IMR-90 (cell line): ENCODE measurements around the gene KCNK7. TPM values are rescaled to one million over a fixed set of nuclear protein-coding genes. Genes with fewer than 3 reads are reported as not detected.

Source experiments
- ATAC-seq: fragments of 200-7000 bp; cut with Tn5 transposase; 2 replicates; pipeline ENCODE4 v1.9.1; 2020; ENCODE audit warnings: low read depth, mild to moderate bottlenecking, moderate library complexity
- BruUV-seq: library from RNA; stranded (reverse); fragments of 400-500 nt; replicated peaks from 2 replicates; lab custom pipeline; 2021; lab: Mats Ljungman, UMichigan
- CTCF ChIA-PET: fragments of 300-600 bp; formaldehyde crosslinking; extraction: SDS; loops from one replicate; lab custom pipeline; 2021; ENCODE audit warnings: antibody characterized with exemption; lab: Yijun Ruan, JAX
- POLR2A ChIA-PET: fragments of 300-600 bp; sonication (Branson Sonifier 250); formaldehyde crosslinking; loops from one replicate; lab custom pipeline; 2022; ENCODE audit warnings: antibody characterized with exemption; ENCODE audit not compliant: unreplicated experiment; lab: Charles Lee
- DNase-seq: peaks from one replicate; pipeline ENCODE4 v3.0.0; 2013
- H2AFZ ChIP-seq: replicated peaks from 2 replicates; pipeline ENCODE3; 2013; ENCODE audit warnings: low read length, mild to moderate bottlenecking; ENCODE audit not compliant: poor library complexity
- H2AK5ac ChIP-seq: 2 replicates; pipeline ENCODE4 v1.6.1; 2013; ENCODE audit warnings: low read depth, low read length, inconsistent platforms
- H2AK9ac ChIP-seq: replicated peaks from 2 replicates; pipeline ENCODE3; 2013; ENCODE audit warnings: mild to moderate bottlenecking, low read depth, low read length, moderate library complexity; ENCODE audit not compliant: poor library complexity
- H2BK120ac ChIP-seq: 2 replicates; pipeline ENCODE4 v1.6.1; 2013; ENCODE audit warnings: low read depth, low read length, inconsistent platforms
- H2BK15ac ChIP-seq: 3 replicates; pipeline ENCODE4 v1.6.1; 2013; ENCODE audit warnings: low read depth, low read length, inconsistent platforms
- H2BK20ac ChIP-seq: 2 replicates; pipeline ENCODE4 v1.6.1; 2013; ENCODE audit warnings: low read depth, mild to moderate bottlenecking, inconsistent platforms, low read length, moderate library complexity
- H2BK5ac ChIP-seq: 2 replicates; pipeline ENCODE4 v1.6.1; 2013; ENCODE audit warnings: mild to moderate bottlenecking, low read depth, low read length, inconsistent platforms; ENCODE audit not compliant: poor library complexity, severe bottlenecking
- H3K14ac ChIP-seq: replicated peaks from 2 replicates; pipeline ENCODE4 v1.6.1; 2013; ENCODE audit warnings: low read depth, low read length, inconsistent platforms
- H3K18ac ChIP-seq: 2 replicates; pipeline ENCODE4 v1.6.1; 2013; ENCODE audit warnings: low read depth, low read length, control low read depth
- H3K23ac ChIP-seq: 2 replicates; pipeline ENCODE4 v1.6.1; 2013; ENCODE audit warnings: low read depth, low read length, inconsistent platforms
- H3K27ac ChIP-seq: 2 replicates; pipeline ENCODE4 v1.5.1; 2013; ENCODE audit warnings: mild to moderate bottlenecking, control low read depth, low read length; ENCODE audit not compliant: insufficient read depth
- H3K27me3 ChIP-seq: 2 replicates; pipeline ENCODE4 v1.6.1; 2013; ENCODE audit warnings: low read length; ENCODE audit not compliant: control insufficient read depth, insufficient read depth
- H3K36me3 ChIP-seq: 2 replicates; pipeline ENCODE4 v1.6.1; 2013; ENCODE audit warnings: low read length, mixed read lengths; ENCODE audit not compliant: control insufficient read depth, insufficient read depth
- H3K4ac ChIP-seq: 2 replicates; pipeline ENCODE4 v1.6.1; 2013; ENCODE audit warnings: low read depth, low read length, inconsistent platforms
- H3K4me1 ChIP-seq: 2 replicates; pipeline ENCODE4 v1.6.1; 2013; ENCODE audit warnings: low read length, mixed read lengths; ENCODE audit not compliant: control insufficient read depth, insufficient read depth
- H3K4me2 ChIP-seq: 2 replicates; pipeline ENCODE4 v1.6.1; 2013; ENCODE audit warnings: low read depth, mild to moderate bottlenecking, control low read depth, low read length, moderate library complexity
- H3K4me3 ChIP-seq: 2 replicates; pipeline ENCODE4 v1.5.1; 2013; ENCODE audit warnings: low read depth, mild to moderate bottlenecking, control low read depth, low read length, moderate library complexity; ENCODE audit not compliant: insufficient read depth
- H3K56ac ChIP-seq: 2 replicates; pipeline ENCODE4 v1.6.1; 2013; ENCODE audit warnings: low read length, inconsistent platforms; ENCODE audit not compliant: insufficient read depth; ENCODE audit errors: extremely low read depth
- H3K79me1 ChIP-seq, 2 experiments: 2 replicates each; pipeline ENCODE4 v1.6.1; 2013; ENCODE audit warnings: low read length in 2 of 2, inconsistent platforms in 1 of 2, low read depth in 1 of 2
- H3K9ac ChIP-seq: 2 replicates; pipeline ENCODE4 v1.6.1; 2013; ENCODE audit warnings: low read depth, low read length, control low read depth
- H3K9me1 ChIP-seq: 2 replicates; pipeline ENCODE4 v1.6.1; 2013; ENCODE audit warnings: low read length, inconsistent platforms; ENCODE audit not compliant: insufficient read depth
- H3K9me3 ChIP-seq: 2 replicates; pipeline ENCODE4 v1.6.1; 2013; ENCODE audit warnings: low read length; ENCODE audit not compliant: control insufficient read depth, insufficient read depth
- H4K20me1 ChIP-seq: 2 replicates; pipeline ENCODE4 v1.6.1; 2013; ENCODE audit warnings: low read length, inconsistent platforms; ENCODE audit not compliant: insufficient read depth
- H4K5ac ChIP-seq: 2 replicates; pipeline ENCODE4 v1.6.1; 2013; ENCODE audit warnings: mild to moderate bottlenecking, low read depth, low read length, control low read depth
- H4K8ac ChIP-seq, 2 experiments: 2 replicates each; pipeline ENCODE4 v1.6.1; 2013; ENCODE audit warnings: low read depth in 2 of 2, low read length in 2 of 2, control low read depth in 1 of 2, inconsistent platforms in 1 of 2
- H4K91ac ChIP-seq: 2 replicates; pipeline ENCODE4 v1.6.1; 2013; ENCODE audit warnings: low read depth, low read length, inconsistent platforms; ENCODE audit not compliant: insufficient read depth
- RAD21 ChIP-seq: IDR thresholded peaks from 2 replicates; pipeline ENCODE4 v1.6.1; 2012; ENCODE audit warnings: low read length, improper control_type of control experiment
- WGBS, 2 experiments: methylation state at CpG; one replicate each; pipeline versions ENCODE4 v1.1.5 to v1.1.7; 2013; ENCODE audit warnings: missing lambda C conversion rate in 2 of 2; ENCODE audit not compliant: insufficient read length in 1 of 2; ENCODE audit errors: extremely low coverage in 2 of 2; 5-methylcytosine and 5-hydroxymethylcytosine counted together
- dilution Hi-C: fragments of 300-500 bp; cut with HindIII; formaldehyde crosslinking; loops from one replicate; pipeline ENCODE4 v1.14.3; 2018; ENCODE audit warnings: low sequenced_read_pairs; ENCODE audit not compliant: unreplicated experiment
- in situ Hi-C: fragments of 300-500 bp; cut with MboI; formaldehyde crosslinking; loops from 3 replicates; pipeline ENCODE4 v1.14.3; 2019; ENCODE audit warnings: low sequenced_read_pairs, inconsistent platforms, mixed read lengths
- intact Hi-C: fragments of 100-400 bp; cut with micrococcal nuclease; formaldehyde crosslinking; loops from 2 replicates; pipeline ENCODE4 v1.10.0; 2022
- polyA plus RNA-seq, 3 experiments: library from polyadenylated mRNA; depleted of rRNA; stranded (reverse); fragments of >200 nt; gene quantifications; 2 replicates each; pipeline ENCODE4 v1.2.3, GENCODE V29; 2012; ENCODE audit warnings: low replicate concordance in 1 of 3
- total RNA-seq: library from RNA; depleted of rRNA; stranded (reverse); fragments of >200 nt; gene quantifications from 2 replicates; pipeline ENCODE4 v1.2.3, GENCODE V29; 2012

KCNK7 gene
- total and polyA plus RNA-seq, 2 of the 4 experiments (the other 2 are of a cell fraction): 0.09 TPM; not detected in 1

GRCh38 chr11:65546217-65546958 is 49.2 kb downstream of the KCNK7 start:
- Histone ChIP-seq H3K27ac (no peak overlapping the region), H4K91ac (no peak overlapping the region), H4K8ac (no peak overlapping the region), H3K4me1 (peaks cover 2% of the 10 kb centered on the region; the same call in 1 of the 2 replicates), H3K23ac (no peak overlapping the region), H2AFZ (no peak overlapping the region), H3K4me3 (no peak overlapping the region), H3K36me3 (peaks cover 44% of the 10 kb centered on the region), H3K27me3 (no peaks in the 10 kb centered on the region), H3K4me2 (no peak overlapping the region), H2AK5ac (no peak overlapping the region), H3K79me1 (peaks cover 0 to 3% of the 10 kb centered on the region in 2 experiments; a peak in 2 of 4 replicates), H3K9ac (no peak overlapping the region), H2BK5ac (no peak overlapping the region), H2AK9ac (peak overlapping the region; percentile 48), H3K9me3 (no peaks in the 10 kb centered on the region), H3K56ac (no peak overlapping the region), H3K4ac (no peak overlapping the region), H2BK15ac (no peak overlapping the region), H3K18ac (no peak overlapping the region), H2BK20ac (no peak overlapping the region), H4K20me1 (peaks cover 4% of the 10 kb centered on the region; the same call in 1 of the 2 replicates), H2BK120ac (no peak overlapping the region), H3K14ac (no peak overlapping the region), H4K5ac (no peak overlapping the region), H3K9me1 (no peaks in the 10 kb centered on the region)
- ChIA-PET CTCF (no interaction called here), POLR2A (no interaction called here)
- BruUV-seq: no TSS peak
- dilution Hi-C loops: no loop called here
- DNase-seq: no peak
- in situ Hi-C loops: no loop called here
- TF ChIP-seq RAD21: no peak
- intact Hi-C loops: no loop called here
- WGBS, 2 experiments: 80% methylated on average over 20 of the region's 64 CpGs; no CpG with 5 or more reads in 1 of the 2 experiments
- no peak for ATAC-seq
